K562 (cell line): ENCODE measurements around the gene ITGB5. TPM values are rescaled to one million over a fixed set of nuclear protein-coding genes. Genes with fewer than 3 reads are reported as not detected.
A peak's percentile ranks its signal among the peaks of the same experiment; 100 is the strongest.

ENCODE experiments used
- BRD9 ChIP-seq: fragments of 450-650 bp; IDR thresholded peaks from 2 replicates; pipeline ENCODE4 v1.6.1; 2018; ENCODE audit warnings: low read depth; ENCODE audit not compliant: partially characterized antibody
- HMG20A ChIP-seq: fragments of 450-650 bp; formaldehyde crosslinking; conservative IDR thresholded peaks from 2 replicates; pipeline ENCODE4 v1.4.0; 2020; ENCODE audit warnings: mild to moderate bottlenecking, mixed read lengths
- KDM2B ChIP-seq: fragments of 250-450 bp; sonication (Bioruptor Pico); IDR thresholded peaks from 2 replicates; pipeline ENCODE4 v1.8.0; 2021; ENCODE audit warnings: mild to moderate bottlenecking, moderate library complexity
- L3MBTL2 ChIP-seq: fragments of 450-650 bp; IDR thresholded peaks from 2 replicates; pipeline ENCODE4 v1.6.1; 2016; ENCODE audit warnings: mild to moderate bottlenecking, moderate library complexity
- MED1 ChIP-seq: sonication (generic); formaldehyde crosslinking; IDR thresholded peaks from 2 replicates; pipeline ENCODE4 v1.8.1; 2023; ENCODE audit warnings: missing genetic modification reagents, borderline replicate concordance
- MTA3 ChIP-seq: fragments of 450-650 bp; formaldehyde crosslinking; IDR thresholded peaks from 2 replicates; pipeline ENCODE4 v1.6.1; 2017; ENCODE audit warnings: mild to moderate bottlenecking, borderline replicate concordance
- NCOA2 ChIP-seq, 2 experiments: fragments of 450-650 bp; IDR thresholded peaks; 2 replicates each; pipeline ENCODE4 v1.6.1; 2018; ENCODE audit warnings: mild to moderate bottlenecking in 2 of 2, moderate library complexity in 1 of 2; ENCODE audit not compliant: partially characterized antibody in 2 of 2
- NKRF ChIP-seq: fragments of 450-650 bp; IDR thresholded peaks from 2 replicates; pipeline ENCODE4 v1.6.1; 2016; ENCODE audit warnings: borderline replicate concordance
- NR2C2 ChIP-seq, 2 experiments: fragments of 200-800 bp in 1 of 2; sonication (Bioruptor generic) in 1 of 2; sonication (generic) in 1 of 2; formaldehyde crosslinking in 1 of 2; IDR thresholded peaks; 2 replicates each; pipeline versions ENCODE4 v1.6.1 to v1.8.0; 2016 to 2022; ENCODE audit warnings: mild to moderate bottlenecking in 1 of 2, missing compliant biosample characterization in 1 of 2, missing genetic modification characterization in 1 of 2, missing genetic modification reagents in 1 of 2
- NRF1 ChIP-seq, 2 experiments: fragments of 450-650 bp; IDR thresholded peaks in 1 of 2; conservative IDR thresholded peaks in 1 of 2; 2 replicates each; pipeline ENCODE4 v1.6.1; 2014; ENCODE audit warnings: mild to moderate bottlenecking in 2 of 2
- PHF20 ChIP-seq: fragments of 450-650 bp; IDR thresholded peaks from 2 replicates; pipeline ENCODE4 v1.6.1; 2018; ENCODE audit not compliant: partially characterized antibody
- POLR2B ChIP-seq: fragments of 450-650 bp; IDR thresholded peaks from 2 replicates; pipeline ENCODE4 v1.6.1; 2018; ENCODE audit warnings: low read depth; ENCODE audit not compliant: partially characterized antibody
- SAP30 ChIP-seq: fragments of 200-600 bp; sonication (generic); IDR thresholded peaks from 2 replicates; pipeline ENCODE4 v1.6.1; 2012; ENCODE audit warnings: borderline replicate concordance, low read depth, mild to moderate bottlenecking, moderate library complexity, low read length, control low read depth, inconsistent platforms; ENCODE audit not compliant: insufficient read depth, poor library complexity, severe bottlenecking
- SMAD4 ChIP-seq: fragments of 250-450 bp; sonication (Bioruptor Pico); conservative IDR thresholded peaks from 2 replicates; pipeline ENCODE4 v1.8.0; 2021; ENCODE audit warnings: inconsistent platforms, mild to moderate bottlenecking, moderate library complexity
- SMARCA5 ChIP-seq: fragments of 450-650 bp; IDR thresholded peaks from 2 replicates; pipeline ENCODE4 v1.6.1; 2016
- SRSF7 ChIP-seq: fragments of 200-400 bp; formaldehyde crosslinking; optimal IDR thresholded peaks from 2 replicates; pipeline ENCODE3; 2017; ENCODE audit warnings: mild to moderate bottlenecking, low read depth, low read length
- STAT6 ChIP-seq: sonication (generic); formaldehyde crosslinking; IDR thresholded peaks from 2 replicates; pipeline ENCODE4 v1.8.1; 2023; ENCODE audit warnings: mild to moderate bottlenecking, missing genetic modification reagents
- THAP7 ChIP-seq: fragments of 250-450 bp; sonication (Bioruptor Pico); IDR thresholded peaks from 2 replicates; pipeline ENCODE4 v1.5.0; 2021
- ZBTB7A ChIP-seq: IDR thresholded peaks from 2 replicates; pipeline ENCODE4 v1.6.1; 2011; ENCODE audit warnings: low read depth, mild to moderate bottlenecking, low read length, moderate library complexity, borderline replicate concordance; ENCODE audit not compliant: control insufficient read depth
- ZFX ChIP-seq: sonication (generic); formaldehyde crosslinking; IDR thresholded peaks from 2 replicates; pipeline ENCODE4 v1.8.0; 2022; ENCODE audit warnings: mild to moderate bottlenecking, missing genetic modification reagents, moderate library complexity
- ZNF655 ChIP-seq: fragments of 250-450 bp; sonication (Bioruptor Pico); IDR thresholded peaks from 2 replicates; pipeline ENCODE4 v1.5.0; 2021
- polyA plus RNA-seq, 8 experiments: library from polyadenylated mRNA; depleted of rRNA in 4 of 8; stranded (reverse) in 5 of 8; unstranded in 3 of 8; fragments of >200 nt; fragmentation: Nextera tagmentation in 2 of 8; fragmentation: Illumina TruSeq in 1 of 8; extraction: Ambion mirVana in 2 of 8; extraction: Trizol in 1 of 8; gene quantifications; 2 replicates each; pipeline versions ENCODE4 v1.2.1 to v1.2.3, GENCODE V29; 2011 to 2014; ENCODE audit warnings: inconsistent platforms in 1 of 8, missing spikeins in 1 of 8
- total RNA-seq, 7 experiments: library from RNA; depleted of rRNA in 6 of 7; stranded (reverse); fragments of >200 nt in 6 of 7; fragmentation: Illumina TruSeq in 2 of 7; extraction: Trizol in 2 of 7; gene quantifications; 2 replicates each; pipeline versions ENCODE4 v1.2.1 to v1.2.3, GENCODE V29; 2011 to 2021; ENCODE audit warnings: low replicate concordance in 1 of 7

ITGB5 gene
- total and polyA plus RNA-seq, 9 of the 15 experiments (the other 6 are each of a cell fraction or from before 2014, with no cell fraction given): 1.7 to 46.8 (median 9.9) TPM

GRCh38 chr3:124887177-124887931, at the start of gene ITGB5 (continued):
- TF ChIP-seq SRSF7: no peak
- TF ChIP-seq ZFX (CRISPR knock-in tag): peak; percentile 56
- TF ChIP-seq NCOA2 (IDR thresholded peaks at IDR 0.05; ENCODE audit: partially characterized antibody in 2 of 2): no peak
- TF ChIP-seq L3MBTL2: peak; percentile 37; the same call in 1 of the 2 replicates
- no peak for TF ChIP-seq STAT6 (CRISPR knock-in tag)
- no peak for TF ChIP-seq KDM2B
- TF ChIP-seq NRF1 (conservative IDR thresholded peaks at IDR 0.05 in 1 of 2, IDR thresholded peaks at IDR 0.05 in 1 of 2): peak in 1 of 2 experiments; percentile 11; a peak in 1 of 4 replicates
- no peak for TF ChIP-seq NKRF
- TF ChIP-seq MTA3: 0 out of 2 replicates have a peak, but pooled peaks have one; percentile 15
- TF ChIP-seq NR2C2 (CRISPR knock-in tag; IDR thresholded peaks at IDR 0.05): no peak
- TF ChIP-seq NR2C2 (tag; IDR thresholded peaks at IDR 0.05): peak; percentile 20; the same call in 1 of the 2 replicates
- no peak; the same call in 1 of the 2 replicates for TF ChIP-seq ZBTB7A
- no peak for TF ChIP-seq BRD9
- TF ChIP-seq SAP30: no peak
- TF ChIP-seq ZNF655: no peak
- no peak for TF ChIP-seq MED1 (CRISPR knock-in tag)
- TF ChIP-seq SMARCA5: no peak
- TF ChIP-seq PHF20: peak; percentile 54
- TF ChIP-seq THAP7 (CRISPR knock-in tag): no peak
- no peak for TF ChIP-seq POLR2B
- TF ChIP-seq SMAD4 (CRISPR knock-in tag): peak; percentile 72
- no peak for TF ChIP-seq HMG20A (CRISPR knock-in tag)
